ENCODE results near the gene MS4A1.

DNA sequence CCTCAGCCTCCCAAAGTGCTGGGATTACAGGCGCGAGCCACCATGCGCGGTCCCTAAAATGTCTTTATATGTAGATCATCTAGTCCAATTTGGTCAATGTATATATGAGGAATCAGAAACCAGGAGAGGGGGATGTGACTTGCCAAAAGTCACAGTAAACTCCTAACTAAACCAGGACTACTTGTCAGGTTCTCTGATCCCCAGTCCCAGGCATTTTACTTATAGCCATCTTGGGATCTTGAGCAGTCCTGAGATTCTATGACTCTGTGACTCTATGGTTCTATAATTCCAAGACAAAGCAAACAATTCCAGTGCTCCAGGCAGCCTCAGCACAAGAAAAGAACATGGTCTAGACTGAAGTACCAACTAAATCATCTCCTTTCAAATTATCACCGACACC, 26.4 kb upstream of the MS4A1 start, which contains the start of gene MS4A5:
- TF ChIP-seq, protein P1, sequence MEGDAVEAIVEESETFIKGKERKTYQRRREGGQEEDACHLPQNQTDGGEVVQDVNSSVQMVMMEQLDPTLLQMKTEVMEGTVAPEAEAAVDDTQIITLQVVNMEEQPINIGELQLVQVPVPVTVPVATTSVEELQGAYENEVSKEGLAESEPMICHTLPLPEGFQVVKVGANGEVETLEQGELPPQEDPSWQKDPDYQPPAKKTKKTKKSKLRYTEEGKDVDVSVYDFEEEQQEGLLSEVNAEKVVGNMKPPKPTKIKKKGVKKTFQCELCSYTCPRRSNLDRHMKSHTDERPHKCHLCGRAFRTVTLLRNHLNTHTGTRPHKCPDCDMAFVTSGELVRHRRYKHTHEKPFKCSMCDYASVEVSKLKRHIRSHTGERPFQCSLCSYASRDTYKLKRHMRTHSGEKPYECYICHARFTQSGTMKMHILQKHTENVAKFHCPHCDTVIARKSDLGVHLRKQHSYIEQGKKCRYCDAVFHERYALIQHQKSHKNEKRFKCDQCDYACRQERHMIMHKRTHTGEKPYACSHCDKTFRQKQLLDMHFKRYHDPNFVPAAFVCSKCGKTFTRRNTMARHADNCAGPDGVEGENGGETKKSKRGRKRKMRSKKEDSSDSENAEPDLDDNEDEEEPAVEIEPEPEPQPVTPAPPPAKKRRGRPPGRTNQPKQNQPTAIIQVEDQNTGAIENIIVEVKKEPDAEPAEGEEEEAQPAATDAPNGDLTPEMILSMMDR (IDR thresholded peaks at IDR 0.05): no peak
- no peak for TF ChIP-seq POLR2A (IDR thresholded peaks at IDR 0.05)
- no peak for TF ChIP-seq POLR2AphosphoS5 (IDR thresholded peaks at IDR 0.05)
